GM18499 (cell line): ENCODE results near the gene ELOVL2.

Experiments used
- ATAC-seq: cut with Tn5 transposase; IDR thresholded peaks from one replicate; pipeline ENCODE4 v1.9.1; 2021; ENCODE audit warnings: moderate number of reproducible peaks; ENCODE audit not compliant: insufficient read depth, unreplicated experiment

ELOVL2 gene

GRCh38 chr6:10949579-10950490 is 94.3 kb downstream of the ELOVL2 start:
- no peak for ATAC-seq

- no peak for ATAC-seq
Observed at GRCh38 chr6:10947966-10948365, 96.1 kb downstream of the ELOVL2 start.

- ATAC-seq = no peak
Observed at GRCh38 chr6:10945845-10946244, 98.3 kb downstream of the ELOVL2 start.

GRCh38 chr6:10939840-10940239 is 104.3 kb downstream of the ELOVL2 start:
- ATAC-seq = no peak

GRCh38 chr6:10933126-10933525 is 111.0 kb downstream of the ELOVL2 start:
- no peak for ATAC-seq
